ENCODE results near the gene RLN1.

GRCh38 chr9:5305741-5306140 is 33.9 kb downstream of the RLN1 start:
- TF ChIP-seq CTCF (IDR thresholded peaks at IDR 0.05; ENCODE audit: low read length) (no peak), EZH2 (IDR thresholded peaks at IDR 0.05; ENCODE audit: borderline replicate concordance, low read length) (no peak)
